HCT116 (cell line): ENCODE data around the gene DYDC1. TPM values are rescaled to one million over a fixed set of nuclear protein-coding genes. Genes with fewer than 3 reads are reported as not detected.

Experiments used
- ATAC-seq: fragments of 200-7000 bp; cut with Tn5 transposase; 2 replicates; pipeline ENCODE4 v1.9.1; 2020; ENCODE audit warnings: mild to moderate bottlenecking, moderate library complexity
- BruUV-seq: library from RNA; stranded (reverse); fragments of 400-500 nt; replicated peaks from 2 replicates; lab custom pipeline; 2021; lab: Mats Ljungman, UMichigan
- CTCF ChIA-PET: fragments of 300-600 bp; sonication (Branson Sonifier 250); formaldehyde crosslinking; loops from one replicate; lab custom pipeline; 2021; ENCODE audit warnings: antibody characterized with exemption; lab: Charles Lee
- POLR2A ChIA-PET: fragments of 300-600, 350-600 bp; sonication (Branson Sonifier 250); formaldehyde crosslinking; loops from one replicate; lab custom pipeline; 2021; ENCODE audit warnings: antibody characterized with exemption; lab: Charles Lee
- RAD21 ChIA-PET, 2 experiments: fragments of 300-600 bp; sonication (Branson Sonifier 250); formaldehyde crosslinking; loops; one replicate each; lab custom pipeline; 2023; ENCODE audit warnings: low total read pairs in 2 of 2; ENCODE audit not compliant: uncharacterized antibody in 2 of 2, unreplicated experiment in 2 of 2, low non-redundant PET in 1 of 2; lab: Charles Lee
- DNase-seq: peaks from one replicate; pipeline ENCODE4 v3.0.0-alpha.2; 2010; ENCODE audit warnings: low read depth, low spot score
- H2AFZ ChIP-seq: fragments of 200-600 bp; shearing (Covaris generic), sonication (generic); 2 replicates; pipeline ENCODE4 v1.6.1; 2017; ENCODE audit warnings: low read depth, mixed run types, mixed read lengths, antibody characterized with exemption, low read length; ENCODE audit not compliant: poor library complexity, severe bottlenecking
- H3K27ac ChIP-seq: 2 replicates; pipeline ENCODE4 v1.5.1; 2012; ENCODE audit warnings: low read depth, low read length
- H3K27me3 ChIP-seq: fragments of 200-600 bp; sonication (generic); 2 replicates; pipeline ENCODE4 v1.6.1; 2016; ENCODE audit warnings: mixed run types, low read length, mixed read lengths; ENCODE audit not compliant: insufficient read depth
- H3K36me3 ChIP-seq, 2 experiments: fragments of 200-500 bp in 1 of 2; fragments of 200-600 bp in 1 of 2; sonication (Bioruptor generic) in 1 of 2; sonication (generic) in 1 of 2; 2 replicates each; pipeline versions ENCODE4 v1.5.1 to v1.6.1; 2014 to 2016; ENCODE audit warnings: low read length in 2 of 2, inconsistent platforms in 1 of 2, mixed read lengths in 1 of 2, mixed run types in 1 of 2; ENCODE audit not compliant: insufficient read depth in 2 of 2, control insufficient read depth in 1 of 2
- H3K4me1 ChIP-seq, 2 experiments: fragments of 200-600 bp in 1 of 2; sonication (generic) in 1 of 2; 2 replicates each; pipeline versions ENCODE4 v1.5.1 to v1.6.1; 2012 to 2017; ENCODE audit warnings: low read length in 2 of 2, inconsistent platforms in 1 of 2, mild to moderate bottlenecking in 1 of 2, mixed read lengths in 1 of 2, mixed run types in 1 of 2, moderate library complexity in 1 of 2; ENCODE audit not compliant: insufficient read depth in 2 of 2, control insufficient read depth in 1 of 2
- H3K4me2 ChIP-seq: fragments of 200-600 bp; sonication (generic); 2 replicates; pipeline ENCODE4 v1.6.1; 2017; ENCODE audit warnings: mixed run types, low read length, mixed read lengths
- H3K4me3 ChIP-seq, 2 experiments: fragments of 200-600 bp in 1 of 2; sonication (generic) in 1 of 2; replicated peaks in 1 of 2; 2 replicates each; pipeline ENCODE4 v1.5.1; 2011 to 2016; ENCODE audit warnings: low read length in 2 of 2, control low read depth in 1 of 2, low read depth in 1 of 2, mild to moderate bottlenecking in 1 of 2, mixed read lengths in 1 of 2, mixed run types in 1 of 2
- H3K79me2 ChIP-seq: fragments of 200-600 bp; sonication (generic); 2 replicates; pipeline ENCODE4 v1.6.1; 2017; ENCODE audit warnings: mild to moderate bottlenecking, mixed run types, low read length, moderate library complexity, mixed read lengths; ENCODE audit not compliant: insufficient read depth
- H3K9ac ChIP-seq: fragments of 200-600 bp; sonication (generic); 2 replicates; pipeline ENCODE4 v1.6.1; 2016; ENCODE audit warnings: low read length, mixed read lengths
- H3K9me2 ChIP-seq: fragments of 200-600 bp; sonication (generic), shearing (Covaris generic); 2 replicates; pipeline ENCODE4 v1.6.1; 2017; ENCODE audit warnings: mixed run types, mild to moderate bottlenecking, moderate library complexity; ENCODE audit not compliant: insufficient read depth
- H3K9me3 ChIP-seq, 2 experiments: fragments of 200-500 bp in 1 of 2; fragments of 200-600 bp in 1 of 2; sonication (Bioruptor generic) in 1 of 2; sonication (generic) in 1 of 2; 2 replicates each; pipeline ENCODE4 v1.6.1; 2014 to 2017; ENCODE audit warnings: low read length in 2 of 2, mixed read lengths in 2 of 2, inconsistent platforms in 1 of 2, low read depth in 1 of 2, mild to moderate bottlenecking in 1 of 2, mixed run types in 1 of 2, moderate library complexity in 1 of 2; ENCODE audit not compliant: control insufficient read depth in 1 of 2, insufficient read depth in 1 of 2
- H4K20me1 ChIP-seq: fragments of 200-600 bp; sonication (generic), shearing (Covaris generic); 2 replicates; pipeline ENCODE4 v1.6.1; 2017; ENCODE audit warnings: mixed run types, mild to moderate bottlenecking, moderate library complexity; ENCODE audit not compliant: insufficient read depth
- CBX3 ChIP-seq: IDR thresholded peaks from 2 replicates; pipeline ENCODE4 v1.6.1; 2012; ENCODE audit warnings: low read depth
- EGR1 ChIP-seq: IDR thresholded peaks from 2 replicates; pipeline ENCODE4 v1.6.1; 2012; ENCODE audit warnings: low read depth
- ELF1 ChIP-seq: IDR thresholded peaks from 2 replicates; pipeline ENCODE4 v1.6.1; 2012; ENCODE audit warnings: low read depth, borderline replicate concordance
- EZH2 ChIP-seq: fragments of 200-600 bp; sonication (generic); IDR thresholded peaks from 2 replicates; pipeline ENCODE4 v1.6.1; 2017; ENCODE audit warnings: antibody characterized with exemption, mixed run types
- EZH2phosphoT487 ChIP-seq: fragments of 200-600 bp; IDR thresholded peaks from 2 replicates; pipeline ENCODE4 v1.6.1; 2018; ENCODE audit warnings: antibody characterized with exemption, borderline replicate concordance
- FOSL1 ChIP-seq: IDR thresholded peaks from 2 replicates; pipeline ENCODE4 v1.6.1; 2012; ENCODE audit warnings: low read depth
- JUND ChIP-seq: IDR thresholded peaks from 2 replicates; pipeline ENCODE4 v1.6.1; 2012
- POLR2AphosphoS5 ChIP-seq: IDR thresholded peaks from 2 replicates; pipeline ENCODE4 v1.6.1; 2011; ENCODE audit warnings: mild to moderate bottlenecking, low read depth, low read length, moderate library complexity
- RAD21 ChIP-seq: IDR thresholded peaks from 2 replicates; pipeline ENCODE4 v1.6.1; 2012; ENCODE audit warnings: low read depth, mild to moderate bottlenecking
- SIN3A ChIP-seq: IDR thresholded peaks from 2 replicates; pipeline ENCODE4 v1.6.1; 2012; ENCODE audit warnings: low read depth
- SRF ChIP-seq: IDR thresholded peaks from 2 replicates; pipeline ENCODE4 v1.6.1; 2012; ENCODE audit warnings: low read depth
- YY1 ChIP-seq: IDR thresholded peaks from 2 replicates; pipeline ENCODE4 v1.6.1; 2011; ENCODE audit warnings: low read length, low read depth, moderate library complexity, mild to moderate bottlenecking; ENCODE audit not compliant: insufficient replicate concordance; ENCODE audit errors: extremely low read depth
- ZFX ChIP-seq: fragments of 450-650 bp; IDR thresholded peaks from 2 replicates; pipeline ENCODE4 v1.6.1; 2017
- ZNF274 ChIP-seq: fragments of 200-500 bp; sonication (Bioruptor generic); IDR thresholded peaks from 2 replicates; pipeline ENCODE4 v1.6.1; 2014; ENCODE audit warnings: mild to moderate bottlenecking, low read depth, low read length, inconsistent platforms
- intact Hi-C: fragments of 100-400 bp; cut with micrococcal nuclease; formaldehyde crosslinking; loops from 2 replicates; pipeline ENCODE4 v1.10.0; 2022
- total RNA-seq: library from RNA; stranded (reverse); gene quantifications from one replicate; pipeline ENCODE4 v1.2.1, GENCODE V29; 2021; ENCODE audit not compliant: unreplicated experiment
- TF ChIP-seq, protein P1 (sequence below): IDR thresholded peaks from 2 replicates; pipeline ENCODE4 v1.6.1; 2012
- TF ChIP-seq, protein P2 (sequence below): IDR thresholded peaks from 2 replicates; pipeline ENCODE4 v1.6.1; 2012; ENCODE audit warnings: low read depth
- TF ChIP-seq, protein P3 (sequence below): IDR thresholded peaks from 2 replicates; pipeline ENCODE4 v1.6.1; 2011; ENCODE audit warnings: mild to moderate bottlenecking, low read length, moderate library complexity; ENCODE audit not compliant: insufficient replicate concordance; ENCODE audit errors: extremely low read depth

DYDC1 gene
- total RNA-seq, 1 experiment from 2014 or later = not detected

DNA sequence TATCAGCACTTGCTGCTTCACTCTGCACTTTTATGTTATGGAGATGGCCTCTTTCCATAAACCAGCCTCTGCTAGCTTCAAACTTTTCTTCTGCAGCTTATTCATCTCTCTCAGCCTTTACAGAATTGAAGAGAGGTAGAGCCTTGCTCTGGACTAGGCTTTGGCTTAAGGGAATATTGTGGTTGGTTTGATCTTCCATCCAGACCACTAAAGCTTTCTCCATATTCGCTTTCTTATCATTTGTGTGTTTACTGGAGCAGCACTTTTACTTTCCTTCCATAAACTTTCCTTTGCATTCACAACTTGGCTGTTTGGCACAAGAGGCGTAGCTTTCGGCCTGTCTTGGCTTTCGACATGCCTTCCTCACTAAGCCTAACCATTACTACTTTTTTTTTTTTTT, 23.6 kb upstream of the DYDC1 start:
- H3K4me3 ChIP-seq = no peak overlapping the region
- no peak for ATAC-seq
- H3K79me2 ChIP-seq = no peaks in the 10 kb centered on the region
- H3K27ac ChIP-seq = no peak overlapping the region
- RAD21 ChIA-PET = no interaction called here
- POLR2A ChIA-PET = no interaction called here
- CTCF ChIA-PET = no interaction called here
- no peak for DNase-seq
- H4K20me1 ChIP-seq = no peaks in the 10 kb centered on the region
- H3K36me3 ChIP-seq = no peaks in the 10 kb centered on the region
- H3K9me2 ChIP-seq = no peaks in the 10 kb centered on the region
- intact Hi-C loops = loop anchor here (5.0 to 10.0 kb wide), 3 partner anchors 215 to 317 kb away; no protein-coding TSS in a partner anchor
- H3K9ac ChIP-seq = no peak overlapping the region
- TF ChIP-seq FOSL1 = no peak
- no peak for TF ChIP-seq SRF
- TF ChIP-seq ZFX = no peak
- no peak for TF ChIP-seq EGR1
- TF ChIP-seq, protein P1, sequence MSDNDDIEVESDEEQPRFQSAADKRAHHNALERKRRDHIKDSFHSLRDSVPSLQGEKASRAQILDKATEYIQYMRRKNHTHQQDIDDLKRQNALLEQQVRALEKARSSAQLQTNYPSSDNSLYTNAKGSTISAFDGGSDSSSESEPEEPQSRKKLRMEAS = no peak
- no peak for TF ChIP-seq EZH2phosphoT487
- TF ChIP-seq, protein P2, sequence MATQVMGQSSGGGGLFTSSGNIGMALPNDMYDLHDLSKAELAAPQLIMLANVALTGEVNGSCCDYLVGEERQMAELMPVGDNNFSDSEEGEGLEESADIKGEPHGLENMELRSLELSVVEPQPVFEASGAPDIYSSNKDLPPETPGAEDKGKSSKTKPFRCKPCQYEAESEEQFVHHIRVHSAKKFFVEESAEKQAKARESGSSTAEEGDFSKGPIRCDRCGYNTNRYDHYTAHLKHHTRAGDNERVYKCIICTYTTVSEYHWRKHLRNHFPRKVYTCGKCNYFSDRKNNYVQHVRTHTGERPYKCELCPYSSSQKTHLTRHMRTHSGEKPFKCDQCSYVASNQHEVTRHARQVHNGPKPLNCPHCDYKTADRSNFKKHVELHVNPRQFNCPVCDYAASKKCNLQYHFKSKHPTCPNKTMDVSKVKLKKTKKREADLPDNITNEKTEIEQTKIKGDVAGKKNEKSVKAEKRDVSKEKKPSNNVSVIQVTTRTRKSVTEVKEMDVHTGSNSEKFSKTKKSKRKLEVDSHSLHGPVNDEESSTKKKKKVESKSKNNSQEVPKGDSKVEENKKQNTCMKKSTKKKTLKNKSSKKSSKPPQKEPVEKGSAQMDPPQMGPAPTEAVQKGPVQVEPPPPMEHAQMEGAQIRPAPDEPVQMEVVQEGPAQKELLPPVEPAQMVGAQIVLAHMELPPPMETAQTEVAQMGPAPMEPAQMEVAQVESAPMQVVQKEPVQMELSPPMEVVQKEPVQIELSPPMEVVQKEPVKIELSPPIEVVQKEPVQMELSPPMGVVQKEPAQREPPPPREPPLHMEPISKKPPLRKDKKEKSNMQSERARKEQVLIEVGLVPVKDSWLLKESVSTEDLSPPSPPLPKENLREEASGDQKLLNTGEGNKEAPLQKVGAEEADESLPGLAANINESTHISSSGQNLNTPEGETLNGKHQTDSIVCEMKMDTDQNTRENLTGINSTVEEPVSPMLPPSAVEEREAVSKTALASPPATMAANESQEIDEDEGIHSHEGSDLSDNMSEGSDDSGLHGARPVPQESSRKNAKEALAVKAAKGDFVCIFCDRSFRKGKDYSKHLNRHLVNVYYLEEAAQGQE = no peak
- TF ChIP-seq ELF1 = no peak
- TF ChIP-seq POLR2AphosphoS5 = no peak
- no peak for TF ChIP-seq YY1
- no peak for TF ChIP-seq JUND
- no peak for TF ChIP-seq EZH2
- no peak for TF ChIP-seq ZNF274
- TF ChIP-seq CBX3 = no peak
- no peak for TF ChIP-seq RAD21
- TF ChIP-seq SIN3A = no peak
- TF ChIP-seq, protein P3, sequence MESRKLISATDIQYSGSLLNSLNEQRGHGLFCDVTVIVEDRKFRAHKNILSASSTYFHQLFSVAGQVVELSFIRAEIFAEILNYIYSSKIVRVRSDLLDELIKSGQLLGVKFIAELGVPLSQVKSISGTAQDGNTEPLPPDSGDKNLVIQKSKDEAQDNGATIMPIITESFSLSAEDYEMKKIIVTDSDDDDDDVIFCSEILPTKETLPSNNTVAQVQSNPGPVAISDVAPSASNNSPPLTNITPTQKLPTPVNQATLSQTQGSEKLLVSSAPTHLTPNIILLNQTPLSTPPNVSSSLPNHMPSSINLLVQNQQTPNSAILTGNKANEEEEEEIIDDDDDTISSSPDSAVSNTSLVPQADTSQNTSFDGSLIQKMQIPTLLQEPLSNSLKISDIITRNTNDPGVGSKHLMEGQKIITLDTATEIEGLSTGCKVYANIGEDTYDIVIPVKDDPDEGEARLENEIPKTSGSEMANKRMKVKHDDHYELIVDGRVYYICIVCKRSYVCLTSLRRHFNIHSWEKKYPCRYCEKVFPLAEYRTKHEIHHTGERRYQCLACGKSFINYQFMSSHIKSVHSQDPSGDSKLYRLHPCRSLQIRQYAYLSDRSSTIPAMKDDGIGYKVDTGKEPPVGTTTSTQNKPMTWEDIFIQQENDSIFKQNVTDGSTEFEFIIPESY = no peak
- no peaks in the 10 kb centered on the region for H3K27me3 ChIP-seq
- no peak overlapping the region for H2AFZ ChIP-seq
- no peak overlapping the region for H3K4me2 ChIP-seq
- H3K9me3 ChIP-seq = no peaks in the 10 kb centered on the region
- peaks cover 0 to 13% of the 10 kb centered on the region in 2 experiments; a peak in 3 of 4 replicates for H3K4me1 ChIP-seq
- no TSS peak for BruUV-seq
